NCI-H1694 treated with DMSO at 0.1 percent for 48 hours (cell line): ENCODE measurements around the gene SUMO3.

Experiments
- DNase-seq: peaks from one replicate; lab custom pipeline; 2025; lab: John Stamatoyannopoulos, UW

Gene SUMO3

DNA sequence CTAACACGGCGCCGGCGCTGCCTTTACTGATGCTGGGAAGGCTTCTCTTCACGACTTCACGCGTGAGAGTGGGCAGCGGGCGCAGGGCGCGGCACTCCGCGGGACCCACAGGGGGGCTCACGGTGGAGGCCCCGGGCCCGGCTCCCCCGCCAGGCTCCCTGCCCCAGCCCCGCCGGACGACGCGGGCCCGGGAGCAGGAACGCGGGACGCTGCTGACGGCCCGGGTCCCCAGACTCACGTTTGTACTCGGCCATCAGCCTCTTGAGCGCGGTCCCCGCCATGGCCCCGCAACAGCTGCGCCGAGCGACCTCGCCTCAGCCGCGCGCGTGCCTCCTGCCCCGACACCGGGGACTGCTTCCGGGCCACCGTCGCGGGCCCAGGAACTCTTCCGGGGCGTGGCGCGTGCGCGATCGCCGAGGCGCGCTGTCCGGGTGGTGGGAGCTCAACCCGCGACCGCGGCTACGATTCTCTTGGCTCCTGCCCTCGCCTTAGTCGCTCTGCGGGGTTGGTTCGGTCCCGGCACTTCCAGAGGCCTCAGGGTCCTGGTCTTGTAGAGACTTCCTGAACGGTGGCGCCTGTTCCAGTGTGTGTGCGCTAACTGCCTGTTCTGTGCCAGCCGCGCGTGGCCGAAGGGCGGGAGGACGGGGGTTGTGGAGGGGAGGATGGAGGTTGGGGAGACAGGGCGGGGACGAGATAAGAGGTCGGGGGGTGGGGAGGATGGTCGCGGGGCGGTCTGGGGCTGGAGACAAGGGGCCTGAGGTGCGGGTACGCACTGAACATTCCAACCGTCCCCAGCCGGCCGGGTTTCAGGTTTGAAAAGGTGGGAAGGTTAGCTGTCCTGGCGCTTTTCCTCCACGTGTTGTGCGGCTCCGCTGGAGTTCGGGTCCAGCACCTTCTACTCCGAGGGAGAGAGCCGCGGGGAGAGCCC lies 16.1 kb downstream of the SUMO3 start, which contains the start of gene UBE2G2:
Gene UBE2G2 (minus strand): TSS at position 353 of the 928 bp plus-strand sequence. CDS start 72 bp downstream, at position 281.
- peak; percentile 55 for DNase-seq

DNA sequence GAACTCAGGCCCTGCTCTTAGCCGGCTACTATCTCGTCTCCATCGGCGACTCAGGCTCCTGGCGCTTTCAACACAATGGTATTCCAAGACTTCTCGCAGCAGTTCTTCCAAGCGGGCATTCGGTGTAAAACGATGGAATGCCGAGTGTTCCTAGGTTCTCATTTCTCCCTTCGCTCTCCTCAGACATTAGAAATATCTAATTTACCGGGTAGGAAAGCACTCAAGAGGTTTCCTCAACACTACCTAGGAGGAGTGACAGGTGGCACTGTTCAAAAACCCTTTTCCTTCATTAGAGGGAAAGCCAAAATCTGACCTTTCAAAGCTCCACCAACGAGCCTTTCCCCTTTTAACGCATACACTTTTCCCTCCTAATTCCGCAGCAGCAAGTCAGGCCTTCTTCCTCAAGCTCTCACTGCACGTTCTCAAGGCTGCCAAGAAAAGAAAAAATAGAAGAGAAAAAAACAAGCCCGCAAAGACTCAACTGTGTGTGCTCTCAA lies 16.8 kb downstream of the SUMO3 start:
- peak; percentile 22 for DNase-seq

DNA sequence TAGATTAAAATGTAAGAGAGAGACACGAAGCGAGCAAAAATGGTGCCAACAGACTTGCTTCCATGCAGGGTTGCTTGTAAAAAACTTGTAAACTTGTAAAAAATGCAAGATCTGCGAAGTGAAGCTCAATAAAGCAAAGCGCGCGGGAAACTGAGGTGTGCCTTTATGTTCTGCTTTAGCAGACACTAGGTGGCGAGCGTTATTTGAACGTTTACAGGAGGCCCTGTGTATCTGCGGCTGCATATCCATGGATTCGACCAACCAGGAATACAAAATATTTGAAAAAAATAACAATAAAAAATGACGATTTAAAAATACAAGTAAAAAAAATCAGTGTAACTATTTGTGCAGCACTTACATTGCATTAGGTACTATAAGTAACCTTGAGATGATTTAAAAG lies 17.8 kb downstream of the SUMO3 start:
- DNase-seq = peak; percentile 55

DNA sequence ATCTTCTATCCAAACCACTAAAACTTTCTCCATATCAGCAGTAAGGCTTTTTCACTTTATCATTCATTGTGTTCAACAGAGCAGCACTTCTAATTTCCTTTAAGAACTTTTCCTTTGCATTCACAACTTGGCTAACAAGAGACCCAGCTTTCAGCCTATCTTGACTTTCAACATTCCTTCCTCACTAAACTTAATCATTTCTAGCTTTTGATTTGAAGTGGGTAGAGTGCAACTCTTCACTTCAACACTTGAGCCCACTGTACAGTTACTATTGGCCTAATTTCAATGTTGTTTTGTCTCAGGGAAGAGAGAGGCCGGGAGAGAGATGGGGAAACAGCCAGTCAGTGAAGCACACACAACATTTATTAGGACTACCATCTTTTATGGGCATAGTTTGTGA lies 18.2 kb downstream of the SUMO3 start:
- no peak for DNase-seq

DNA sequence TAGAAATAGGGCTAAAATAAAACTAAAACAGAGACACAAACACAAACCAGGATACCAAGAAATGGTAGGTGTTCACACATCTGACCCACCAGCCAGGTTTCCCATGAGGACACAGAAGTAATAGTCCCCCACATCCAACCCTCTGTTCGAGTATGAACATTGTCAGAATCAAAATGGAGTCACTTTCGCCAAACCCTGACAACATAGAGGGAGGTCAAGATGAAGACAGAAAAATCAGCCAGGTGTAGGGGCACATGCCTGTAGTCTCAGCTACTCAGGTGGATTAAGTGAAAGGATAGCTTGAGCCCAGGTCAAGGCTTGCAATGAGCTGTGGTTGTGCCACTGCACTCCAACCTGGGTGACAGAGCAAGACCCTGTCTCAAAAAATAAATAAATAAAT lies 20.1 kb downstream of the SUMO3 start:
- no peak for DNase-seq

DNA sequence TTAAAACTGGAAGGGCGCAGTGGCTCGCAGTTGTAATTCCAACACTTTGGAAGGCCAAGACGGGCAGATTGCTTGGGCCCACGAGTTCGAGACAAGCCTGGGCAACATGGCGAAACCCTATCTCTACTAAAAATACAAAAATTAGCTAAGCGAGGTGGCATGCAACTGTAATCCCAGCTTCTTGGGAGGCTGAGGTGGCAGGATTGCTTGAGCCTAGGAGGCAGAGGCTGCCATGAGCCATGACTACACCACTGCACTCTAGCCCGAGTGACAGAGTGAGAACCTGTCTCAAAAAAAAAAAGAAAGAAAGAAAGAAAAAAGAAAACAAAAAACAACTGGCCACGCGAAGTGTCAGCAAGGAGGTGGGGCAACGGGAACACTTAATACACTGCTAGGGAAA lies 22.5 kb downstream of the SUMO3 start:
- no peak for DNase-seq

DNA sequence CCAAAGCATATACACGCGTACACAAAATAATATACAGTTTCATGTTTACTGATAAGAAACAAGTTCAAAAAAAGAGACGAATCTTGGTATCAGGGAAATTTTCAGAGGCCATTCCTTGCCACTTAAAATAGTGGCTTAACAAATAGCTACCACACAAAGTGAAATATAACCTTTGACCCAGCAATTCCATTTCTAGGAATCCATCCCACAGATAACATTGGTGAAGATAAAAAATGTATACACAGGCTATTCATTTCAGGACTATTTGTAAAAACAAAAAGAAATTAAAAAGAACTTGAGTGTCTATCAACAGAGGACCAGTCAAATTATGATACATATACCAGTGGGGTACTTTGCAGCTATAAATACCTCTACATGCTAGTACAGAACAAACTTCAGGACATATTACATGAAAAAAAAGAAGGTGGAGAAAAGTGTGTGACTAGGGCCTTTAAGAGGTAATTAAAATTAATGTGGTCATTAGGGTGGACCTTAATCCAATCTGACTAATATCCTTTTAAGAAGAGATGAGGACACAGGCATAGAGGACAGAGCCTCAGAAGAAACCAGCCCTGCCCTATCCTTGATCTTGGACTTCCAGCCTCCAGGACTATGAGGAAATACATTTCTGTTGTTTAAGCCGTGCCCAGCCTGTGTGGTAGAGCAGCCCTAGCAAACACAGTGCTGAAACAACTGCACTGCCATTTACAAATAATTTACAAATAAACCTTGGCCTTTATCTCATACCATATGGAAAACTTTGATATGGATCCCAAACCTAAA lies 24.1 kb downstream of the SUMO3 start:
- no peak for DNase-seq

DNA sequence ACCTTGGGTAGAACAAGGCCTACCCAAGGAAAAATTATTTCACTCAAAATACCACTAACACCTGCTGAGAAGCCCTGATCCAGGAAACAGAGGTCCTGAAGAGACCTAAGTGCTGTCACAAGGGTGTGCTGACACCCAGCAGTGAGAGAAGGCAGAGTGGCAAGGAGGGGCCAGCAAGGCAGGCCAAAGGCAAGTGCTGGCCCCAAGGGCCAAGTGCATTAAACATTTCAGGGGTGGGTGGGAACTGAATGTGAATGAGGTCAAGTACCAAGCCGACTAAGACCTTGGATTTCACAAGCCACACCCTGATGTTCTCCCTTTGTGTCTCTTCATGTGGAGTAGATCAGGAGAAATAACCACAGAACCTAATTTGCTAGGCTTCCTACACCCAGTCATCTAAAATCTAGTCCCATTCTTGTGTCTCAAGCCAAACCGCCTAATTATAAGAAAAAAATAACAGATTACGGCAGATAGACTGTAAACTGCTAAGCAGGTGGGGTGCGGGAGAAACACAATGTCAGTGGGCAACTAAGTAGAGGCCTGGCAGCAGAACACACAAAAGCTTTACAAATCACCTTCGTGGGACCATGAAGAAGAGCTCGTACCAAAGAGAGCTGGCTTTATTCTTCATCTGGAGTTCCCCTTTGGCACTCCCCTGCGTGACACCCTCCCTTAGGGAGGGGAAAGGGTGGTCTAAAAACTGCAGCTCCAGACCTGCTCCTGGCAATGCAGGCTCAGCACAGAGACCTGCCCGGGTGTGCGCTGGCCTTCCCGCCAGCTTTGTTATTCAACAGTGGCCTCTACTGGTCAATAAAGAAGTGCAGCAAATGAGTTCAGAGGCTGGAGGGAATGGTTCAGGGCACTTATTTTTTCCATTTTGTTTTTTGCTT lies 24.9 kb downstream of the SUMO3 start:
- DNase-seq = peak; percentile 61

DNA sequence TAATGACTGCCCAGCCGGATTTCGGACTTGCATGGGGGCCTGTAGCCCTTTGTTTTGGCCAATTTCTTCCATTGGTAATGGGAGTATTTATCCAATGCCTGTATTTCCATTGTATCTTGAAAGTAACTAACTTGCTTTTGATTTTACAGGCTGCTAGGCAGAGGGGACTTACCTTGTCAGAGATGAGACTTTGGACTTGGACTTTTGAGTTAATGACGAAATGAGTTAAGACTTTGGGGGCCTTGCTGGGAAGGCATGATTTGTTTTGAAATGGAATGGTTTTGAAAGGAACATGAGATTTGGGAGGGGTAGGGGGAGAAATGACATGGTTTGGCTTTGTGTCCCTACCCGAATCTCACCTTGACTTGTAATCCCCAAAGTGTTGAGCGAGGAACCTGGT lies 25.9 kb downstream of the SUMO3 start:
- DNase-seq = no peak

DNA sequence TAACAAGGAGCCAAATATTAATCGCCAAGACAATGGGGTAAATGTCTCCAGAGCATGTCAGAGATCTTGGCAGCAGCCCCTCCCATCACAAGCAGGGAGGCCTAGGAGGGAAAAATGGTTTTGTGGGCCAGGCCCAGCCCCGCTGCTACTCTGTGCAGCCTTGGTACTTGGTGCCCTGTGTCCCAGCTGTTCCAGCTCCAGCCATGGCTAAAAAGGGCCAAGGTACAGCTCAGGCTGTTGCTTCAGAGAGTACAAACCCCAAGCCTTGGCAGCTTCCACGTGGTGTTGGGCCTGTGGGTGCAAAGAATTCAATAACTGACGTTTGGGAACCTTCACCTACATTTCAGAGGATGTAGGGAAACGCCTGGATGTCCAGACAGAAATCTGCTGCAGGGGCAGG lies 26.6 kb downstream of the SUMO3 start:
- no peak for DNase-seq

DNA sequence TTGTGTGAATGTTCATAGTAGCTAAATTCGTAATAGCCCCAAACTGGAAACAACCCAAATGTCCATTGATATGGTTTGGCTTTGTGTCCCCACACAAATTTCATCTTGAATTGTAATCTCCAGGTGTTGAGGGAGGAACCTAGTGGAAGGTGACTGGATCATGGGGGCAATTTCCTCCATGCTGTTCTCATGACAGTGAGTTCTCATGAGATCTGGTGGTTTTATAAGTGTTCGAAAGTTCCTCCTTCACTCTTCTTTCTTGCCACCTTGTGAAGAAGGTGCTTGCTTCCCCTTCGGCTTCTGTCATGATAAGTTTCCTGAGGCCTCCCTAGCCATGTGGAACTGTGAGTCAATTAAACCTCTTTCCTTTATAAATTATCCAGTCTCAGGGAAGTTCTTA lies 27.5 kb downstream of the SUMO3 start:
- no peak for DNase-seq

DNA sequence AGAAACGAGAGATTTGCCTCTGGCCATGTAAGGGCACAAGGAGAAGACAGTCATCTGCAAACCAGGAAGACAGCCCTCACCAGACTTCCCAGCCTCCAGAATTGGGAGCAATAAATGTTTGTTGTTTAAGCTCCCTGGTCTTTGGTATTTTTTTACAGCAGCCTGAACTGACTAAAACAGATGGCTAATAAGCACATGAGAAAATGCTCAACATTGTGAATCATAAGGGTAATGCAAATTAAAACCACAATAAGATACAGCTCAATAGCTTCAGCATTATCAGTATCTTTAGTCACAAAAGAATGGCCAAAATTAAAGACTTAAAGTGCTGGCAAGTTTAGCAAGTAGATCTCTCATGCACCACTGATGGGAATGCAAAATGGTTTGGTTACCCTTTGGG lies 28.0 kb downstream of the SUMO3 start:
- peak; percentile 18 for DNase-seq

DNA sequence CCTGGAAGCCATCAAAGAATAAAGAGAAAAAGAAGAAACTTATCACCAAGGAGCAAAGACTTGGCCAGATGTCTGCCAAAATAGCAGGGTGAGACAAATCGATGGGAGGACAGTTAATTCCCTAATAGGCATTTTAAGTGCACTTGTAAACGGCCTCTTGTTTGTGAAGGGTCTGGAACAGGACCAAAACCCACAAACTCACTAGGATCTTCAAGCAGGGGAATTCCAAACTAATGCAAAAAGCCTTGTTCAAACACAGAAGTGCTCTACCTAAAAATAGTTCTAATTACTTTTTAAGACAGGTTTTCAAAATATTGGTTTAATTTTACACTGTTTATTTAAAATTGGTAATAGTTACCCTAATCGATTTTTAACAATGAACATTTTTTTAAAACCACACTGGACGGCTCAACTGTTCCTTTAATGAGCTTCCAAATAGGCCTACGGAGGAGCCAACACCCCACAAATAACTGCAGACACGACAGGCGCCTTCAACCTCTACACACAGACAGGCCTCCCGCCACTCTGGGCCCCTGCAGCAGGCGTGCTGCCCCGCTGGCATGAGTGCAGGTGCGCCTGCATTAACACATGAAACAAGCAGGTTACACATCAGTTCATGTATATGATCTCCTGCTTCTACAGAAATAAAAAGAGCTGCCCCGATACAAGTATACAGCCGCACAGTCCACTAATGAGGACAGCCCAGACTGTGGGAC lies 32.1 kb downstream of the SUMO3 start:
- no peak for DNase-seq

DNA sequence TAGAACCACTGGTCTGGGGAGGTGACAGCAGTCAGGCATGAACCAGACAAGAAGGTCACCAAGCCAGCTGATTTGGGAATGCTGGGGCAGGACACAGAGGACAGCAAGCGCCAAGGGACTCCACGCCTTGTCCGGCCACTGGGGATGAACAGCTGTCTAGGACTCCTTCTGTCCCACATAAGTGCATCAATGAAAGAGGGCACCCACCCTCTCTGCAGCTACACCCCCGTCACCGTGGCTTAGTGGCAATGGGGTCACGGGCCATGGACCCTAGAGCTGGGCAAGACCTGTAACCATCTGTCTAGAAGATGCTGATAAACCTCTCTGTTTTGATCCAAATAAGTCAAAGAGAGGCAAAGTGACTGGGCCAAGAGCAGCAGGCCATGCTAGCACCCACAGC lies 33.1 kb downstream of the SUMO3 start:
- no peak for DNase-seq

DNA sequence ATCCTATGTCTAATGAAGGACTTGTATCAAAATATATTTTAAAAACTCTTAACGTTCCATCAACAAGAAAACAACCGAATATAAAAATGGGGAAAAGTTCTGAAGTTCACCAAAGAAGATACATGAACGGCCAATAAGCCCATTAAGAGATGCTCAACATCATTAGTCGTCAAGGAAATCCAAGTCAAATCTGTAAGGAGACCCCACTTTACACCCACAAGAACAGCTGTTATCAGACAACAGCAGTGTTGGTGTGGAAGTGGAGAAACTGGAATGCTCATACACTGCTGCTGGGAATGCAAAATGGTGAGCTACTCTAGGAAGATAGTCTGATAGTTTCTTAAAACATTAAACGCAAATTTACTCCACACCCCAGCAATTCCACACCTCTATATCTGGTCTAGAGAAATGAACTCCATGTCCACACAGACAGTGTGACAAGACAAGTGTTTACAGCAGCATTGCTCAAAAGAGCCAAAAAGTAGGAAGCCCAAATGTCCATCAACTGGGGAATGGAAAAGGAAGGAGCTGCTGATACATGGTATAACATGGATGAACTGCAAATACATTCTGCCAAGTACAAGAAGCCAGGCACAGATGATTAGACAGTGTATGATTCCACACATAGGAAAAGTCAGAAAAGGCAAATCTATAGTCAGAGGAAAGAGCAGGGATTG lies 34.7 kb downstream of the SUMO3 start:
- no peak for DNase-seq

DNA sequence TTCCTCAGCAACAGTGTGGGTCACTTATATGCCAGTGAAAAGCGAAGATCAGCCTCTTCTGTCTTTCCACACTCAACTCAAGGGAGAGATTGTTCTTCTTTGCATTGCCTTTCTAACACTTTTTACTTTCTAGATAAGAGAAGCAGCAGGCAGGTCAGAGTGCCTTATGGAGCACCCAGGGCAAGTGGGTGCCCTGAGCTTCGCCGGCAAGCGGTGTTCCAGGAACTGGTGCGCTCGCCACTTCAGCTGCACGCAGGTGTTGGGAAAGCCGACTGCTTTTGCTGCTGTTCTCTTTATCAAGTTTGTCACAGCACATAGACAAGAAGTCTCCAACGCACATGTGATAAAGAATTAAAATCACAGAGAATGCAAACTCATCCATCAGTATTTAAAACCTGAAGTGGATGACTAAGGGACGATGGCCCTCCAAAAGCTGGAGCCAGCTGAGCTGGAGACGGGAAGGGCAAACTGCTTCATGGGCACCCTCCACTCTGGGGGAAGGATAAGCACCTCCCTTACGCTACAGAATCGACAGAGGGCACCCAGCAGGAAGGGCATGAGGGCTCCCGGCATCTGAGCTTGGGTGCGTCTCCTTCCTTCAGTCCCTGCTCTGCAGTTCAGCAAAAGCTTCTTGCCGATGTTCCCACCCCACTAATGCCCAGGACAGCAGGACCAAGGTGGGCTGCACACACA lies 36.9 kb downstream of the SUMO3 start:
- DNase-seq = no peak

DNA sequence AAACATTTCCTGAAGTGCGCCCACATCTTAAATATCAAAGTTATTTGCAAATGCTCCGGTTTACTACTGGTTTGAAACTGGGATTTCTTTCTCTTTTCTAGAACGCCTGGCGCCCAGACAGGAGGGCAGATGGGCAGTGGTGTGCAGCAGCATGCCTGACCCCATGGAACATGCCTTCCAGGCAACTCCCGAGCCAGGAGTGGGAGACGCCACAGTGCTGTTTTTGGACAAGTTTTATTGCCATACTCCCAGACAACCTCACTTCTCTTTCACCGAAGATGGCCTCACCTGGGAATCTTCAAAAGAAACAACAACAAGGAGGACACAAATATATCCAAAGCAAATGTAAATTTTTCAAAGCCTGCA lies 37.7 kb downstream of the SUMO3 start:
- DNase-seq = no peak

DNA sequence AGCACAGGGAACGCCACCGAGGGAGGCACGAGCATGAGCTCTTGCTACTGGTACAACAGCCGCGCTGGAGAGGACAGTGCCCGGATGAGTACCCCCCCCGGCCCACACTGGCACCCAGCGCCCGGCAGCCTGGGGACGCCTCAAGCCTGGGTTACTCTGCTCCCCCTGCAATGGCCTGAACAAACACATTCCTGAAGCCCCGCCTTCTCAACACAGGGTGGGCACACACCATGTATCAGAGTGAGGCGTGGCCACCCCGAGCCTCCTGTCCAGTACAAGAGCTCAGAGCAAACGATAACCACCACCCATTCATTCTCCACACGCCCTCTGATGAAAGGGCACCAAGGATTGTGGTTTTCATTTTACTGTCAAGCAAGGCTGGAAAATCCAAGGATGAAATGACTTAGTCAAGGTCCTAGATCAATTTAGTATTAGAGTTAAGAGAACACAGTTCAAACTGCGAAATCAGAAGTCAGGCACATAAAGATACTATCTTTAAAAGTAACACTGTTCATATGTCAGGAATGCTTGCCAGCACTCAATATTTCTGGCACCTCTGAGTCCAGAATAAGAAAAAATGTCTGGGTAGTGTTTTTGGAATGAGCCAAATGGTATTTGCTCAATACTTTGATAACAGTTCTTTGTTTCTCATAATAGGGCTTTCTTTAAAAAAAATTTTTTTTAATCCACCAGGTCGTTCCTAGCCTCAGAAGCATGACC lies 38.3 kb downstream of the SUMO3 start:
- no peak for DNase-seq

DNA sequence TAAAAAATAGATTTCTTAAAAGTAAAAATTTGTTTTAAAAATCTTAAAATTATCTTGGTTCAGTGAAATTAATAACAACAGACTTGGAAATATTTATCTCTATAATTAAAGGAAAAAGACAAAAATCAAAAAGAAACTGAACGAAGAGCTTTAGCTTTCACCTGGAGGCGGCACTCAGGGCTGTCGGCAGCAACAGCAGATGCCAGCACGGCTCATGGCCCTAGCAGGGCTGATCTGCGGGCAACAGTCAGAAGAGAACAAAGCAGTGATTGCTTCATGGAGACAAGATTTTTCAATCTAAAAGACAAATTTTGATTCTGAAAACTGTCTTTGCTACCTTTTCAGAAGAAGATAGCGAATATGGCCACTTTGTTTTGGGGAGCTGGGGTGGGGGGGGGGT lies 38.9 kb downstream of the SUMO3 start:
- no peak for DNase-seq
